Sigmoid colon (tissue), 7 donors: ENCODE results near the gene SORBS1. TPM values are rescaled to one million over a fixed set of nuclear protein-coding genes. Genes with fewer than 3 reads are reported as not detected.

Source experiments
- DNase-seq: peaks from one replicate; pipeline ENCODE4 v3.0.0-alpha.2; 2019
- H3K27ac ChIP-seq, 4 donors: fragments of 200-600 bp; sonication (generic); one replicate each; pipeline ENCODE4 v1.5.1; 2016 to 2019; ENCODE audit warnings: mild to moderate bottlenecking in 1 of 4
- H3K27me3 ChIP-seq, 3 donors: fragments of 200-600 bp; sonication (generic); one replicate each; pipeline ENCODE4 v1.5.1; 2019; ENCODE audit warnings: mild to moderate bottlenecking in 1 of 3
- H3K36me3 ChIP-seq, 4 donors: fragments of 200-600 bp; sonication (generic); one replicate each; pipeline ENCODE4 v1.5.1; 2016 to 2019
- H3K4me1 ChIP-seq, 4 donors: fragments of 200-600 bp; sonication (generic); one replicate each; pipeline ENCODE4 v1.5.1; 2017 to 2019
- H3K4me3 ChIP-seq, 4 donors: fragments of 200-600 bp; sonication (generic); one replicate each; pipeline ENCODE4 v1.5.1; 2017 to 2019; ENCODE audit warnings: mild to moderate bottlenecking in 2 of 4, moderate library complexity in 1 of 4
- H3K9me3 ChIP-seq, 4 donors: fragments of 200-600 bp in 3 of 4; sonication (generic) in 3 of 4; one replicate each; pipeline versions ENCODE4 v1.5.1 to v1.6.1; 2013 to 2019
- EP300 ChIP-seq, 4 donors: sonication (generic); formaldehyde crosslinking; IDR thresholded peaks; one replicate each; pipeline ENCODE4 v1.6.1; 2017; ENCODE audit warnings: antibody characterized with exemption in 4 of 4
- POLR2A ChIP-seq, 2 donors: fragments of 450-650 bp; IDR thresholded peaks; one replicate each; pipeline ENCODE4 v1.6.1; 2016; ENCODE audit warnings: antibody characterized with exemption in 2 of 2, mild to moderate bottlenecking in 2 of 2, moderate library complexity in 2 of 2
- POLR2AphosphoS5 ChIP-seq, 4 donors: sonication (generic); formaldehyde crosslinking; IDR thresholded peaks; one replicate each; pipeline ENCODE4 v1.6.1; 2017; ENCODE audit warnings: antibody characterized with exemption in 4 of 4
- WGBS, 2 donors: extraction: QIAGEN DNeasy Blood & Tissue Kit; methylation state at CpG; one replicate each; pipeline ENCODE4 v1.1.7; 2013; 5-methylcytosine and 5-hydroxymethylcytosine counted together
- intact Hi-C: fragments of 100-400 bp; cut with DNase I; formaldehyde crosslinking; loops from one replicate; pipeline ENCODE4 v1.15.1; 2023
- polyA plus RNA-seq, 3 donors: library from polyadenylated mRNA; stranded (reverse); fragments of 200-250 nt; gene quantifications; one replicate each; pipeline ENCODE4 v1.2.3, GENCODE V29; 2013
- total RNA-seq, 4 donors: library from RNA; depleted of rRNA; stranded (reverse); fragments of >200 nt; gene quantifications; one replicate each; pipeline ENCODE4 v1.1.0, GENCODE V29; 2016
- TF ChIP-seq, protein P1 (sequence below), 4 experiments: fragments of 450-650 bp in 3 of 4; fragments of 200-600 bp in 1 of 4; IDR thresholded peaks; one replicate each; pipeline ENCODE4 v1.5.1; 2016 to 2019; ENCODE audit warnings: antibody characterized with exemption in 4 of 4, mild to moderate bottlenecking in 3 of 4, moderate library complexity in 2 of 4
- donor health status: healthy with polysubstance abuse.
- donor health status: Bipolar disorder and iron deficiency.
- donor health status: healthy.

SORBS1 gene
- total and polyA plus RNA-seq, 7 donors, result 8.1 to 1,403 (median 664) TPM

DNA sequence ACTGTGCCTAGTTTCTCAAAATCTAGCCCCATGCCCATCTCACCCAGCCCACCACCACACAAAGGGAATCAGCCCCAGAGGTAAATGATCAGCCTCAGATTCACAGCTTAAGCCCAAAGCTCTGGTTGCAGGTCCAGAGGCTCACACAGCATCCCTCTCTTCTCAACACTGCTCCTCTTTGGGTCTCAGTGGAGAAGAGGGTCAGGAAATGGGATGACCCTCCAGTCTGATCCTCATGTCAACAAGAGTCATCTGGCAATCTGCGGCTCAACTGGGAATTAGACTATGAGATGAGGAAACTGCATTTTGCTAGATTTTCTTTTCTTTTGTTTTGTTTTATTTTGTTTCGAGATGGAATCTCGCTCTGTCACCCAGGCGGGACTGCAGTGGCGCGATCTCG lies 144.2 kb downstream of the SORBS1 start:
- Histone ChIP-seq H3K27me3 (no peaks in the 10 kb centered on the region), H3K4me1 (peaks cover 0 to 100% (median 95%) of the 10 kb centered on the region in 4 donors), H3K4me3 (no peak overlapping the region), H3K36me3 (peaks cover 0 to 60% (median 17%) of the 10 kb centered on the region in 4 donors), H3K27ac (peak overlapping the region; percentile 77 to 98 (median 90)), H3K9me3 (no peaks in the 10 kb centered on the region)
- DNase-seq, result no peak
- WGBS, 2 donors, result 92 to 97% methylated on average over 7 of the region's 7 CpGs
- peak in 2 of 4 donors; percentile 25 to 38 for TF ChIP-seq POLR2AphosphoS5 (IDR thresholded peaks at IDR 0.05)
- TF ChIP-seq, protein P1, sequence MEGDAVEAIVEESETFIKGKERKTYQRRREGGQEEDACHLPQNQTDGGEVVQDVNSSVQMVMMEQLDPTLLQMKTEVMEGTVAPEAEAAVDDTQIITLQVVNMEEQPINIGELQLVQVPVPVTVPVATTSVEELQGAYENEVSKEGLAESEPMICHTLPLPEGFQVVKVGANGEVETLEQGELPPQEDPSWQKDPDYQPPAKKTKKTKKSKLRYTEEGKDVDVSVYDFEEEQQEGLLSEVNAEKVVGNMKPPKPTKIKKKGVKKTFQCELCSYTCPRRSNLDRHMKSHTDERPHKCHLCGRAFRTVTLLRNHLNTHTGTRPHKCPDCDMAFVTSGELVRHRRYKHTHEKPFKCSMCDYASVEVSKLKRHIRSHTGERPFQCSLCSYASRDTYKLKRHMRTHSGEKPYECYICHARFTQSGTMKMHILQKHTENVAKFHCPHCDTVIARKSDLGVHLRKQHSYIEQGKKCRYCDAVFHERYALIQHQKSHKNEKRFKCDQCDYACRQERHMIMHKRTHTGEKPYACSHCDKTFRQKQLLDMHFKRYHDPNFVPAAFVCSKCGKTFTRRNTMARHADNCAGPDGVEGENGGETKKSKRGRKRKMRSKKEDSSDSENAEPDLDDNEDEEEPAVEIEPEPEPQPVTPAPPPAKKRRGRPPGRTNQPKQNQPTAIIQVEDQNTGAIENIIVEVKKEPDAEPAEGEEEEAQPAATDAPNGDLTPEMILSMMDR (IDR thresholded peaks at IDR 0.05), result no peak
- intact Hi-C loops, result no loop called here

DNA sequence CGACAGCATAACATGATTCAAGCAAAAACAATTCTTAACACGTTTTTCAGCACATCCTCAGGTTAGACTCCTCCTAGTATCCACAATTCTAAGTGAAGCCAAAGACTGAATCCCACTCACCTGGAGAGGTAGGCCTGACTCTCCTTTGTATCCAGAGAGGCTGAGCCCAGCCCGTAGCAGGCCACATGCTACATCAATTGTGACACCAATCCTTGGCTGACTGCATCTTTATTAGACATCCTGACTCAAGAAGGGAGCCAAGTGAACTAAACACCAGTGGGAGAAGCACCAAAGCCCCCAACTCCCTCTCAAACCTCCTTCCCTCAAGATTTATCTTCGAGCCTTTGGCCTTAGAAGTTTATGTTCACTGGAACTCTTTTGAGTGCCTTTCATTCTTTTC lies 144.9 kb downstream of the SORBS1 start:
- Histone ChIP-seq H3K27ac (peak overlapping the region; percentile 77 to 98 (median 90)), H3K4me1 (peaks cover 0 to 98% (median 90%) of the 10 kb centered on the region in 4 donors)

DNA sequence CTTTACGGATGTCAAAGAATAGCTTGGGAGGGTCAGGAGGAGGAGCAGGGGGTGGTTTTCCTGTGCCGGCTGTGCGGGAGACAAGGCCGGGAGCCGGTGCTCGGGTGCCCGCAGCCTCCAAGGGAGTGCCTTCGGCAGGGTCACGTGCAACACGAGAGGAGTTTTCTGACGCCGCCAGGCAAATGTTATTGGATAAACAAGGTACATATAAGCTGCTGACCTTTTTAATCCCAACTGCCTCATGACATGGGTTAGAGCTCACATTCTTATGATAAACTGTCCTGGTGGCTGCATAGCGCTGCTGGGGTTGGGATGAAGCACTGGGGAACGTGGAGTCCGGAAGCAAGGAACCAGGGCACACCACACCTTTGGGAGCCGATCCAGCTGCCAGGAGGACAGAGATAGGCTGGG lies 145.5 kb downstream of the SORBS1 start:
- H3K4me3 ChIP-seq, result peak overlapping the region in 3 of 4 donors; percentile 10 to 32 (median 30)
- peaks cover 0 to 59% (median 14%) of the 10 kb centered on the region in 4 donors for H3K36me3 ChIP-seq
- WGBS, 2 donors, result 86 to 95% methylated on average over 16 of the region's 16 CpGs

More for the DNA sequence above, 144.9 kb downstream of the SORBS1 start:
- intact Hi-C loops, result no loop called here
- TF ChIP-seq POLR2AphosphoS5 (IDR thresholded peaks at IDR 0.05) (peak in 3 of 4 donors; percentile 12 to 25 (median 25)), POLR2A (IDR thresholded peaks at IDR 0.05) (no peak), EP300 (IDR thresholded peaks at IDR 0.05) (no peak)
- TF ChIP-seq, protein P1 (IDR thresholded peaks at IDR 0.05), result no peak
- no peaks in the 10 kb centered on the region for H3K9me3 ChIP-seq
- DNase-seq, result no peak
- H3K36me3 ChIP-seq, result peaks cover 0 to 59% (median 17%) of the 10 kb centered on the region in 4 donors
- H3K27me3 ChIP-seq, result no peaks in the 10 kb centered on the region
- H3K4me3 ChIP-seq, result peak overlapping the region in 3 of 4 donors; percentile 10 to 32 (median 30)
- 78% methylated on average over 4 of the region's 4 CpGs for WGBS, 2 donors

DNA sequence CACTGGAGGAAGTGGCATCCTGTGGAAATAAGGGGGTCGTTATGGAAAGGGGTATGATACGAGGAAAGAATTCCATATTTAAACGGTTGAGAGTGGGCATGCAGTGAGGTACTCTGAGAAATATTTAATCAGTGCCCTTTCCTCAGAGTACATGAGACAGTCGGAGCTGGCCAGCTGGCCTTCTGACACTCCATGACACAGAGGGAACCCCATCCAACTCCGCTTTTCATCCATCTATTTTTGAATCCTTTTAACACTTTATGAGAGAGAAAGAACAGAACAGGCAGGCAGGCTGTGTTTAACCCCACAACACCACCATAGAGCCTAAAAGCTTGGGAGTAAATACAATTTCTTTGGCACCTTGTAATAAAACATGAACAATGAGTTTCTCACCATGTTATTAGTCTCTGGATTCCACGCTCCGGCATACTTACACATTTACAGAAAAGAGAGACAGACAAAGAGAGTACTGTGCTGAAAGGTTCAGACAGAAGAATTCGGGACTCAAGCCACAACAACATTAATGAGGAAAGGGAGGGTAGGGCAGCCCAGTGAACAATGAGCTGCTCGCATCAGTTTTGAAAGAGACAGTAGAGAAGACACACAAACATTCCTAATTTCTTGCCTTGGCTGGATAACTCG lies 146.2 kb downstream of the SORBS1 start:
- intact Hi-C loops, result no loop called here
- 83 to 85% methylated on average over 10 of the region's 10 CpGs for WGBS, 2 donors
- Histone ChIP-seq H3K4me3 (peak overlapping the region in 3 of 4 donors; percentile 10 to 32 (median 30)), H3K9me3 (no peaks in the 10 kb centered on the region), H3K36me3 (peaks cover 0 to 59% (median 17%) of the 10 kb centered on the region in 4 donors), H3K27me3 (no peaks in the 10 kb centered on the region), H3K4me1 (peaks cover 0 to 95% (median 89%) of the 10 kb centered on the region in 4 donors), H3K27ac (peak overlapping the region; percentile 77 to 98 (median 90))
- no peak for DNase-seq
- TF ChIP-seq POLR2A (IDR thresholded peaks at IDR 0.05) (no peak), EP300 (IDR thresholded peaks at IDR 0.05) (no peak), POLR2AphosphoS5 (IDR thresholded peaks at IDR 0.05) (peak in 2 of 4 donors; percentile 3 to 5)
- TF ChIP-seq, protein P1 (IDR thresholded peaks at IDR 0.05), result no peak

More for the DNA sequence above, 145.5 kb downstream of the SORBS1 start:
- Histone ChIP-seq H3K27ac (peak overlapping the region; percentile 77 to 98 (median 90)), H3K9me3 (no peaks in the 10 kb centered on the region), H3K4me1 (peaks cover 0 to 96% (median 89%) of the 10 kb centered on the region in 4 donors), H3K27me3 (no peaks in the 10 kb centered on the region)
- no peak for DNase-seq
- intact Hi-C loops, result no loop called here
- TF ChIP-seq EP300 (IDR thresholded peaks at IDR 0.05) (no peak), POLR2A (IDR thresholded peaks at IDR 0.05) (no peak), POLR2AphosphoS5 (IDR thresholded peaks at IDR 0.05) (peak in 3 of 4 donors; percentile 12 to 38 (median 31))
- TF ChIP-seq, protein P1 (IDR thresholded peaks at IDR 0.05), result no peak
